GM12873 (cell line): ENCODE data around the gene CLCA1.

ENCODE experiments used
- CTCF ChIP-seq: IDR thresholded peaks from 2 replicates; pipeline ENCODE4 v1.5.1; 2012; ENCODE audit warnings: low read depth, mild to moderate bottlenecking, moderate library complexity, low read length, control low read depth; ENCODE audit not compliant: insufficient read depth; ENCODE audit errors: missing control alignments

The CLCA1 gene

GRCh38 chr1:86472152-86472551 lies 3.4 kb downstream of the CLCA1 start:
- TF ChIP-seq CTCF, result no peak

- TF ChIP-seq CTCF, result no peak
Measured at GRCh38 chr1:86472767-86473166, 4.0 kb downstream of the CLCA1 start.

GRCh38 chr1:86477256-86477655 lies 8.5 kb downstream of the CLCA1 start:
- no peak for TF ChIP-seq CTCF

- no peak for TF ChIP-seq CTCF
Measured at GRCh38 chr1:86477682-86478081, 9.0 kb downstream of the CLCA1 start.

GRCh38 chr1:86478416-86479156 lies 9.9 kb downstream of the CLCA1 start:
- TF ChIP-seq CTCF, result no peak

GRCh38 chr1:86481966-86482365 lies 13.2 kb downstream of the CLCA1 start:
- TF ChIP-seq CTCF, result no peak

GRCh38 chr1:86487131-86487810 lies 18.5 kb downstream of the CLCA1 start:
- TF ChIP-seq CTCF, result no peak
